ENCODE results near the gene NDUFS5.

DNA sequence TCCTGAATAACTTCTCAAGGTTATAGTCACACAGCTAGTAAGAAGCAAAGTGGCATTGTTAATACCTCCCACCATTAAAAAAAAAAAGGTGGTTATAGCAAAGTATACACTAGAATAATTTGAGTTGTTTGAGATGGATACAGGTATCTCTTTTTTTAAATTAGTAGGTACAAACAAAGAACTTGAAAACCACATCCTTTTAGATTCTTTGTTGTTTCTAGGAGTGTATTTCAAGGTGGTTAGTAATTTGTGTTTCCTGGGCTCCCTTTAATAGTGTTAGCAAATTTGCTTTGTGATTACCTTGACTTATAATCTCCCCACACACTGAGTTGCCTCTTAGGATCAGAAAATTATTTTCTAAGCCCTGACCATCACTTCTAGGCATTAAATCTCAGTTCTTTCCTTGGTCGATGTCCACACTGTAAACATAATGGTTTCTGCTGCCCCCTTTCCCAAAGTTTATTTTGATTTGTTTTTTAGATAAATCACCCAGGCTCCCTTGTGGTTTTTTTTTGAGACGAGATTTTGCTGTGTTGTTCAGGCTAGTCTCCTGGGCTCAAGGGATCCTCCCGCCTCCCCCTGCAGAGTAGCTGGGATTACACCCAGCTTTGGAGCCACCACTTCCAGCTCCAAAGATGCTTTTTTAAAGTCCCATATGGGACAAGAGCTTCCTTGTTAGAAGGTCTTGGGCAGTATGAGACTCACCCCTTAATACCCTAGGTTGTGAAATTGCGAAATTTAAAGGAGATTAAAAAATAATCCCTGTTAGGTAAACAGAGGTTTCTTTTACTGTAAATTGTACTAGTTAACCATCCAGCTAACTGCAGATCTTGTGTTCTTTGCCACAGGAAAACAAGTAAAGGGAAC lies 28.9 kb upstream of the NDUFS5 start:
- TF ChIP-seq, protein P1, sequence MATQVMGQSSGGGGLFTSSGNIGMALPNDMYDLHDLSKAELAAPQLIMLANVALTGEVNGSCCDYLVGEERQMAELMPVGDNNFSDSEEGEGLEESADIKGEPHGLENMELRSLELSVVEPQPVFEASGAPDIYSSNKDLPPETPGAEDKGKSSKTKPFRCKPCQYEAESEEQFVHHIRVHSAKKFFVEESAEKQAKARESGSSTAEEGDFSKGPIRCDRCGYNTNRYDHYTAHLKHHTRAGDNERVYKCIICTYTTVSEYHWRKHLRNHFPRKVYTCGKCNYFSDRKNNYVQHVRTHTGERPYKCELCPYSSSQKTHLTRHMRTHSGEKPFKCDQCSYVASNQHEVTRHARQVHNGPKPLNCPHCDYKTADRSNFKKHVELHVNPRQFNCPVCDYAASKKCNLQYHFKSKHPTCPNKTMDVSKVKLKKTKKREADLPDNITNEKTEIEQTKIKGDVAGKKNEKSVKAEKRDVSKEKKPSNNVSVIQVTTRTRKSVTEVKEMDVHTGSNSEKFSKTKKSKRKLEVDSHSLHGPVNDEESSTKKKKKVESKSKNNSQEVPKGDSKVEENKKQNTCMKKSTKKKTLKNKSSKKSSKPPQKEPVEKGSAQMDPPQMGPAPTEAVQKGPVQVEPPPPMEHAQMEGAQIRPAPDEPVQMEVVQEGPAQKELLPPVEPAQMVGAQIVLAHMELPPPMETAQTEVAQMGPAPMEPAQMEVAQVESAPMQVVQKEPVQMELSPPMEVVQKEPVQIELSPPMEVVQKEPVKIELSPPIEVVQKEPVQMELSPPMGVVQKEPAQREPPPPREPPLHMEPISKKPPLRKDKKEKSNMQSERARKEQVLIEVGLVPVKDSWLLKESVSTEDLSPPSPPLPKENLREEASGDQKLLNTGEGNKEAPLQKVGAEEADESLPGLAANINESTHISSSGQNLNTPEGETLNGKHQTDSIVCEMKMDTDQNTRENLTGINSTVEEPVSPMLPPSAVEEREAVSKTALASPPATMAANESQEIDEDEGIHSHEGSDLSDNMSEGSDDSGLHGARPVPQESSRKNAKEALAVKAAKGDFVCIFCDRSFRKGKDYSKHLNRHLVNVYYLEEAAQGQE (IDR thresholded peaks at IDR 0.05; ENCODE audit: low read depth), result no peak
- no peak for TF ChIP-seq RAD21 (IDR thresholded peaks at IDR 0.05; ENCODE audit: low read depth)
- no peak for TF ChIP-seq EGR1 (IDR thresholded peaks at IDR 0.05)
- TF ChIP-seq, protein P2, sequence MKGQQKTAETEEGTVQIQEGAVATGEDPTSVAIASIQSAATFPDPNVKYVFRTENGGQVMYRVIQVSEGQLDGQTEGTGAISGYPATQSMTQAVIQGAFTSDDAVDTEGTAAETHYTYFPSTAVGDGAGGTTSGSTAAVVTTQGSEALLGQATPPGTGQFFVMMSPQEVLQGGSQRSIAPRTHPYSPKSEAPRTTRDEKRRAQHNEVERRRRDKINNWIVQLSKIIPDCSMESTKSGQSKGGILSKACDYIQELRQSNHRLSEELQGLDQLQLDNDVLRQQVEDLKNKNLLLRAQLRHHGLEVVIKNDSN (IDR thresholded peaks at IDR 0.05), result no peak
- TF ChIP-seq TAF1 (IDR thresholded peaks at IDR 0.05; ENCODE audit: low read depth), result no peak
- no peak for TF ChIP-seq ZBTB7A (IDR thresholded peaks at IDR 0.05; ENCODE audit: low read depth)

Measured in Ishikawa (cell line).